Activated CD8-positive, alpha-beta T cell treated with anti-CD3 and anti-CD28 coated beads, Interleukin-2, amount 10 ng/mL, durations not matched to agents 7 days and 5 days (primary cell): ENCODE results near the gene MCRS1. TPM values are rescaled to one million over a fixed set of nuclear protein-coding genes. Genes with fewer than 3 reads are reported as not detected.
"Not testable (repeated sequence)": the region's sequence is repeated elsewhere in the genome, so short reads cannot be mapped to it uniquely, and the experiment has no call there.

Experiments used
- ATAC-seq: fragments of 150-1000 bp; cut with Tn5 transposase; one replicate; pipeline ENCODE4 v1.10.0; 2021; ENCODE audit warnings: moderate library complexity
- CTCF ChIA-PET: fragments of 350-600 bp; sonication (Branson Sonifier 250); formaldehyde crosslinking; loops from one replicate; lab custom pipeline; 2021; ENCODE audit warnings: antibody characterized with exemption; lab: Charles Lee
- POLR2A ChIA-PET: fragments of 350-600 bp; sonication (Branson Sonifier 250); formaldehyde crosslinking; loops from one replicate; lab custom pipeline; 2021; ENCODE audit warnings: antibody characterized with exemption; lab: Charles Lee
- DNase-seq: peaks from one replicate; pipeline ENCODE4 v3.0.0-alpha.2; 2020
- H3K27ac Mint-ChIP-seq: one replicate; pipeline ENCODE4 v1.8.0; 2021; ENCODE audit warnings: mild to moderate bottlenecking, mixed read lengths
- H3K27me3 Mint-ChIP-seq: one replicate; pipeline ENCODE4 v1.8.0; 2021; ENCODE audit warnings: low read depth, mixed read lengths
- H3K36me3 Mint-ChIP-seq: one replicate; pipeline ENCODE4 v1.8.0; 2021; ENCODE audit warnings: low read depth, mixed read lengths
- H3K4me1 Mint-ChIP-seq: one replicate; pipeline ENCODE4 v1.8.0; 2021; ENCODE audit warnings: low read depth, mixed read lengths
- H3K4me3 Mint-ChIP-seq: one replicate; pipeline ENCODE4 v1.8.0; 2021; ENCODE audit warnings: mild to moderate bottlenecking, mixed read lengths
- H3K9me3 Mint-ChIP-seq: one replicate; pipeline ENCODE4 v1.8.0; 2022; ENCODE audit warnings: mixed read lengths; ENCODE audit not compliant: insufficient read depth
- total RNA-seq, 2 experiments: library from RNA; stranded (reverse); gene quantifications; one replicate each; pipeline ENCODE4 v1.2.3, GENCODE V29; 2021

MCRS1 gene
- total RNA-seq, 2 experiments from 2014 or later, result 85.9 to 86.1 TPM

GRCh38 chr12:49539406-49540228 lies 28.3 kb downstream of the MCRS1 start:
- POLR2A ChIA-PET, result interaction anchor here (1.1 to 1.6 kb wide), 3 partner anchors 25 to 142 kb away, joined by 3 to 5 read pairs (median 4); no protein-coding TSS in a partner anchor
- Mint-ChIP-seq H3K9me3 (no peaks in the 10 kb centered on the region), H3K27me3 (peaks cover 47% of the 10 kb centered on the region), H3K4me3 (peak overlapping the region; percentile 57), H3K27ac (no peak overlapping the region), H3K36me3 (no peaks in the 10 kb centered on the region), H3K4me1 (peaks cover 38% of the 10 kb centered on the region)
- CTCF ChIA-PET, result interaction anchor here (1.3 to 2.6 kb wide), 3 partner anchors 13 to 182 kb away, joined by 3 to 7 read pairs (median 4); partner anchors contain the start of gene FMNL3
- DNase-seq (no peak), ATAC-seq (no peak)

DNA sequence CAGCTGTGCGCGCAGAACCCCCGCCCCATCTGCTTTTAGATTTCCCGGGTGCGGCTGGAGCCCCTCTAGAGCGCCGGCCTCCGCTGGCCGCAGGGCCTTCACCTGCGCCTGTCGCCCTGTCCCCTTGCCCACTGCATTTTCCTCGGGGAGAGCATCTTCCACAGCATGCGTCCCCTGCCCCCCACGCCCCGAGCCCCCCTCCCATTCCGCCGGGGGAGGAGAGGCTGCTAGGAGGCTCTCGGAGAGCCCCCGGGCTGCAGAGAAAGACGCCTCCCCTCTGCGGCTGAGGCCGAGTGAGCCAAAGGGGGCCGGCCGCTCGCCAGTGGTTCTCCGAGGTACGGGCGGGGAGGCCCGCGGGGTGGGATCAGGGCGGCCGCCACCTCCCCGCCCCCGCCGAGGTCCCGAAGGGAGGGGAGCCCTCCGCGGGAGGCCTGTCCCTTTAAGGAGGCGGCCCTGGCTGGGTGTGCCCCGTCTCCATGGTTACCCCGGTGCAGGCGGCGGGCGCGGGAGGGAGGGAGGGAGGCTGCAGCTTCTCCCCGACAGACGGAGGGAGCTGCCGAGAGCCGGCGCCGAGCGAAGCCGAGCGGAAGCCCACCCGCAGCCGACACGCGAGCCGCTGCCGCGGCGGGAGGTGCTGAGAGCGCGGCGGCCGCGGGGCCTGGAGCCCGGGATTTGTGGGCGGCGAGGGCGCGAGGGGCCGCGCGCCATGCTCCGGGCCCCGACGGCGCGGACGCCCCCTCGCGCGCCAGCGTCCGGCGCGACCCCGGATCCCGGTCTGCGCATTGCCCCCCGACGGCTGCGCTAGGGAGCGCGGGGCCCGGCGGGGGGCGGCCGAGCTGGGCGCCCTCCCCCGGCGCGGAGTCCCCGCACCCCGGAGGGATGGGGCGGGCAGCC lies 29.2 kb downstream of the MCRS1 start, which contains the start of gene KCNH3:
TSS of gene KCNH3 (plus strand) at position 521 of the 894 bp plus-strand sequence. CDS start 387 bp downstream, outside the sequence.
- ChIA-PET CTCF (interaction anchor here (1.3 to 2.6 kb wide), 4 partner anchors 14 to 191 kb away, joined by 3 to 7 read pairs (median 4); partner anchors contain the start of gene FMNL3), POLR2A (interaction anchor here (0.6 to 1.6 kb wide), 3 partner anchors 18 to 143 kb away, joined by 3 to 4 read pairs (median 3); no protein-coding TSS in a partner anchor)
- ATAC-seq (peak; percentile 87), DNase-seq (peak; percentile 95)
- H3K4me1 Mint-ChIP-seq, result peaks cover 37% of the 10 kb centered on the region
- H3K4me3 Mint-ChIP-seq, result peak within 1 kb of the TSS; percentile 67
- no peaks in the 10 kb centered on the region for H3K9me3 Mint-ChIP-seq
- peaks cover 47% of the 10 kb centered on the region for H3K27me3 Mint-ChIP-seq
- H3K27ac Mint-ChIP-seq, result no peak within 1 kb of the TSS
- H3K36me3 Mint-ChIP-seq, result no peaks in the 10 kb centered on the region

DNA sequence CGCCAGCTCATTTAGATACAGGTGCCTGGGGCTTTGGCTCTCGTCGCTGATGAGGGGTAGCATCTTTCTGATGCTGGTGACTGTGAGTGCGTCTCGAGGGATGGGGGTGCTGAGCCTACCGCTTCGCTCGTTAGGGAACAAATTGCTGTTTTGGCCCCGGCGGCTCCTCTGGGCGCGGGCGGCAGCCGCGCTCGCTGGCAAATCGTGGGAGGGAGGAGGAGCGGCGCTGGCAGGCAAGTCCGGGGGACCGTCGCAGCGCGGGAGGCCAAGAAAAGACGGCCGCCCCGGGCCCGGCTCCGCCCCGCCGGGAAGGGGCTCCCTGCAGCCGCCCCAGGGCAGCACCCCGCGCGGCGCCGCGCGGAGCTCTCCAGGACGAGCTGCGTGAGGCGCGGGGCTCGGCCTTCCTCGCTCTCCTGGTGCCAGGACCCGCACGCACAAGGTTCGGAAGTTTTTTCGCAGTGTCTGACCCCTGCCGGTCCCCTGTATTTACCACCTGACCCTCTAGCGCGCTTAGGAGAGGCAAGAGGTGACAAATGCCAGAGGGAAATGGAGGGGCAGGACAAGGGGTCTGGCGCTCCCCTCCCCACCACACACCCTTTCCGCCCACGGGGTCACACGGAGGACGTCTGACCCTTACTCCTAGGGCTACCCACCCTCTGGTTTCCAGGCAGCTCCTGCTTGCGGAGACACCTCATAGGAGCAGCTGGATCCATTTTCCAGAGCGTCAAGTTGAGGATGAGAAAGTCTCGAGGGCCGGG lies 30.0 kb downstream of the MCRS1 start:
- H3K9me3 Mint-ChIP-seq, result no peaks in the 10 kb centered on the region
- ChIA-PET POLR2A (interaction anchor here (1.6 kb wide), 1 partner anchor 27 kb away, joined by 4 read pairs; no protein-coding TSS in a partner anchor), CTCF (interaction anchor here (1.0 to 2.6 kb wide), 5 partner anchors 13 to 190 kb away, joined by 3 to 7 read pairs (median 4); partner anchors contain the start of gene FMNL3)
- H3K27me3 Mint-ChIP-seq, result peaks cover 47% of the 10 kb centered on the region
- DNase-seq (peak; percentile 41), ATAC-seq (peak; percentile 22)
- no peaks in the 10 kb centered on the region for H3K36me3 Mint-ChIP-seq
- peaks cover 29% of the 10 kb centered on the region for H3K4me1 Mint-ChIP-seq
- H3K27ac Mint-ChIP-seq, result no peak overlapping the region
- peak overlapping the region; percentile 67 for H3K4me3 Mint-ChIP-seq

DNA sequence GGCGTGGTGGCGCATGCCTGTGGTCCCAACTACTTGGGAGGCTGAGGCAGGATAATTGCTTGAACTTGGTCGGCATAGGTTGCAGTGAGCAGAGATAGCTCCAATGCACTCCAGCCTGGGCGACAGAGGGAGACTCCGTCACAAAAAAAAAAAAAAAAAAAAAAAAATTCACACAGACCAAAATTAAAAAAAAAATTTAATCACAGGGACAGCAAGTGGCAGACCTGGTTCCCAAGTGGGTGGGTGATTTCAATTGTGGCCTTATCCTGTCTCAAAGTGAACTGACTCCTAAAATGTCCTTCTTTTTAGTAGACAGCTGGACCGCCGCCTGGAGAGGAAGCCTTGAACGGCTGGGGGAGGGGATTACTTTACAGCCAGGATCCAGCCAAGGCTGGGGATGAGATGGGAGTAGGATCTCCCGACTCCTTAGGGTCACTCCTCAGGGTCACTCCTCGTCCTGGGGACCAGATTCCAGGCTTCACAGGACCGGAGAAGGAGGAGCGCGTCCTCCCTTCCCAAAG lies 30.7 kb downstream of the MCRS1 start:
- ATAC-seq (no peak), DNase-seq (no peak)
- Mint-ChIP-seq H3K9me3 (no peaks in the 10 kb centered on the region), H3K4me1 (peaks cover 23% of the 10 kb centered on the region), H3K27ac (no peak overlapping the region), H3K27me3 (peaks cover 50% of the 10 kb centered on the region), H3K4me3 (peak overlapping the region; percentile 67), H3K36me3 (no peaks in the 10 kb centered on the region)
- ChIA-PET CTCF (interaction anchor here (1.0 to 2.6 kb wide), 6 partner anchors 12 to 189 kb away, joined by 3 to 7 read pairs (median 4); partner anchors contain the start of gene FMNL3), POLR2A (interaction anchor here (0.7 kb wide), 1 partner anchor 18 kb away, joined by 4 read pairs; no protein-coding TSS in a partner anchor)

GRCh38 chr12:49536526-49537071 lies 31.3 kb downstream of the MCRS1 start:
- DNase-seq (no peak), ATAC-seq (no peak)
- ChIA-PET POLR2A (interaction anchor here (0.6 to 0.7 kb wide), 2 partner anchors 10 to 18 kb away, joined by 3 to 4 read pairs; no protein-coding TSS in a partner anchor), CTCF (interaction anchor here (0.9 to 1.5 kb wide), 8 partner anchors 11 to 189 kb away, joined by 3 to 7 read pairs (median 4); partner anchors contain the start of gene DNAJC22)
- Mint-ChIP-seq H3K27ac (no peak overlapping the region), H3K4me1 (peaks cover 21% of the 10 kb centered on the region), H3K4me3 (no peak overlapping the region), H3K27me3 (peaks cover 50% of the 10 kb centered on the region), H3K9me3 (no peaks in the 10 kb centered on the region), H3K36me3 (no peaks in the 10 kb centered on the region)

DNA sequence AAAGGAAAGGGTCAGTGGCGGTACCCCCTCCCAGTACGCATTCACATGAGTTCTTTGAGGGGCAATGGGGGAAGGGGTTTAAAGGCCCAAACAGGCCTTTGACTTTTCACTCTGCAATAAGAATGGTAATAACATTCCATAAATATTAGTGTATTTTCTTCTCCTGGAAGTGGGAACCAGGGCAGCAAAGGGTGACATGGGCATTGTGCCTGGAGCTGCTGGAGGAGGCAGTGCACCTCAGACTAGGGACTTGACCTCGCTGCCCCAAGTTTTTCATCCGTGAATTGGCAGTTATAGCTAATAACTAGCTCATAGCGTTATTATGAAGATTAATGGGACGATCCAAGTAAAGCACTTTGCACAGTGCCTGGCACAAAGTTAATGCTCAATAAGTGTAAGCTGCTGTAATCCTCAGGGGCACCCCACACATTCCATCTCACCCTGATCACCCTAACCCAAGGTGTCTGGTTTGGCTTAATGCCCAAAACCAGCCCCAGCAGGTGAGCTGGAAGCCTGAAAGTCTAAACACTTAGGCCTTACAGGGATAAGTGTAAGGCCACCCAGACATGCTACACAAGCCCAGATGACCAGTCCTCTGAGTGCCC lies 31.9 kb downstream of the MCRS1 start:
- no peak for ATAC-seq
- ChIA-PET POLR2A (interaction anchor here (0.6 kb wide), 1 partner anchor 10 kb away, joined by 3 read pairs; no protein-coding TSS in a partner anchor), CTCF (interaction anchor here (0.9 to 1.4 kb wide), 5 partner anchors 17 to 189 kb away, joined by 3 to 7 read pairs (median 5); partner anchors contain the start of gene DNAJC22)

GRCh38 chr12:49534731-49535278 lies 33.1 kb downstream of the MCRS1 start:
- peaks cover 37% of the 10 kb centered on the region for H3K27me3 Mint-ChIP-seq
- H3K4me1 Mint-ChIP-seq, result peaks cover 8% of the 10 kb centered on the region
- ATAC-seq, result no peak
- no peak for DNase-seq
- POLR2A ChIA-PET, result interaction anchor here (1.0 kb wide), 1 partner anchor 207 kb away, joined by 3 read pairs; no protein-coding TSS in a partner anchor
- no peak overlapping the region for H3K27ac Mint-ChIP-seq
- CTCF ChIA-PET, result interaction anchor here (1.2 to 1.4 kb wide), 3 partner anchors 21 to 176 kb away, joined by 3 to 7 read pairs (median 3); no protein-coding TSS in a partner anchor
- no peaks in the 10 kb centered on the region for H3K36me3 Mint-ChIP-seq
- H3K9me3 Mint-ChIP-seq, result no peaks in the 10 kb centered on the region
- H3K4me3 Mint-ChIP-seq, result no peak overlapping the region

More for the DNA sequence above, 31.9 kb downstream of the MCRS1 start:
- Mint-ChIP-seq H3K36me3 (no peaks in the 10 kb centered on the region), H3K4me1 (peaks cover 17% of the 10 kb centered on the region), H3K4me3 (no peak overlapping the region), H3K27me3 (peaks cover 45% of the 10 kb centered on the region), H3K9me3 (no peaks in the 10 kb centered on the region), H3K27ac (no peak overlapping the region)
- DNase-seq, result no peak

- not testable (repeated sequence) for ATAC-seq, H3K4me1 Mint-ChIP-seq, H3K36me3 Mint-ChIP-seq, H3K4me3 Mint-ChIP-seq, DNase-seq, H3K9me3 Mint-ChIP-seq, H3K27ac Mint-ChIP-seq
- POLR2A ChIA-PET, result interaction anchor here (1.0 kb wide), 1 partner anchor 208 kb away, joined by 3 read pairs; no protein-coding TSS in a partner anchor
- H3K27me3 Mint-ChIP-seq, result peaks cover 32% of the 10 kb centered on the region
- CTCF ChIA-PET, result interaction anchor here (1.2 to 1.4 kb wide), 3 partner anchors 20 to 175 kb away, joined by 3 to 7 read pairs (median 3); no protein-coding TSS in a partner anchor
These were observed 33.8 kb downstream of the MCRS1 start for GRCh38 chr12:49534122-49534521.

GRCh38 chr12:49533331-49533730 lies 34.6 kb downstream of the MCRS1 start:
- CTCF ChIA-PET, result interaction anchor here (1.4 to 2.3 kb wide), 3 partner anchors 48 to 186 kb away, joined by 4 to 12 read pairs (median 5); no protein-coding TSS in a partner anchor
- H3K9me3 Mint-ChIP-seq, result no peaks in the 10 kb centered on the region
- POLR2A ChIA-PET, result no interaction called here

More at GRCh38 chr12:49533331-49533730, 34.6 kb downstream of the MCRS1 start:
- Mint-ChIP-seq H3K27me3 (peaks cover 31% of the 10 kb centered on the region), H3K36me3 (no peaks in the 10 kb centered on the region), H3K4me3 (no peak overlapping the region), H3K4me1 (peaks cover 8% of the 10 kb centered on the region), H3K27ac (no peak overlapping the region)
- ATAC-seq (no peak), DNase-seq (no peak)
